Lower lobe of right lung (tissue), 2 donors: ENCODE results near the gene RAB8B. TPM values are rescaled to one million over a fixed set of nuclear protein-coding genes. Genes with fewer than 3 reads are reported as not detected.
A peak's percentile ranks its signal among the peaks of the same experiment; 100 is the strongest.

Experiments
- ATAC-seq, 2 donors: fragments of 200-7000 bp; cut with Tn5 transposase; one replicate each; pipeline ENCODE4 v1.9.1; 2020 to 2022; ENCODE audit warnings: mild to moderate bottlenecking in 2 of 2, moderate library complexity in 2 of 2
- DNase-seq: peaks from one replicate; pipeline ENCODE4 v3.0.0-alpha.2; 2020
- H3K27ac ChIP-seq: fragments of 200-600 bp; one replicate; pipeline ENCODE4 v1.8.0; 2022
- H3K27me3 ChIP-seq: fragments of 200-600 bp; one replicate; pipeline ENCODE4 v1.8.0; 2022; ENCODE audit warnings: low read depth
- H3K36me3 ChIP-seq: fragments of 200-600 bp; one replicate; pipeline ENCODE4 v1.8.0; 2022; ENCODE audit warnings: mild to moderate bottlenecking
- H3K4me1 ChIP-seq: fragments of 200-600 bp; one replicate; pipeline ENCODE4 v1.8.0; 2022
- H3K4me3 ChIP-seq: fragments of 200-600 bp; one replicate; pipeline ENCODE4 v1.8.0; 2022; ENCODE audit warnings: mild to moderate bottlenecking
- H3K9me3 ChIP-seq: fragments of 200-600 bp; one replicate; pipeline ENCODE4 v1.8.0; 2022
- intact Hi-C: fragments of 100-400 bp; cut with DNase I; formaldehyde crosslinking; loops from one replicate; pipeline ENCODE4 v1.11.0; 2022
- total RNA-seq: library from RNA; stranded (reverse); fragmentation: NEBNext Ultra II Directional; extraction: Animal tissue kit (Norgen Biotek cat#: 25700); gene quantifications from one replicate; pipeline ENCODE4 v1.2.1, GENCODE V29; 2021
- TF ChIP-seq, protein P1 (sequence below): fragments of 200-600 bp; IDR thresholded peaks from one replicate; pipeline ENCODE4 v1.8.0; 2022; ENCODE audit warnings: antibody characterized with exemption, mild to moderate bottlenecking
- donor health status: DM: no; HTN: yes; CAD: no; lungs with severe emphysema.

The RAB8B gene
- total RNA-seq, 1 donor from 2014 or later: 72.7 TPM

GRCh38 chr15:63155486-63155885 lies 33.9 kb upstream of the RAB8B start:
- Histone ChIP-seq H3K36me3 (peaks cover 46% of the 10 kb centered on the region), H3K27me3 (no peaks in the 10 kb centered on the region), H3K4me3 (peak overlapping the region; percentile 89), H3K4me1 (peaks cover 24% of the 10 kb centered on the region), H3K27ac (no peak overlapping the region), H3K9me3 (no peaks in the 10 kb centered on the region)
- intact Hi-C loops: no loop called here
- TF ChIP-seq, protein P1, sequence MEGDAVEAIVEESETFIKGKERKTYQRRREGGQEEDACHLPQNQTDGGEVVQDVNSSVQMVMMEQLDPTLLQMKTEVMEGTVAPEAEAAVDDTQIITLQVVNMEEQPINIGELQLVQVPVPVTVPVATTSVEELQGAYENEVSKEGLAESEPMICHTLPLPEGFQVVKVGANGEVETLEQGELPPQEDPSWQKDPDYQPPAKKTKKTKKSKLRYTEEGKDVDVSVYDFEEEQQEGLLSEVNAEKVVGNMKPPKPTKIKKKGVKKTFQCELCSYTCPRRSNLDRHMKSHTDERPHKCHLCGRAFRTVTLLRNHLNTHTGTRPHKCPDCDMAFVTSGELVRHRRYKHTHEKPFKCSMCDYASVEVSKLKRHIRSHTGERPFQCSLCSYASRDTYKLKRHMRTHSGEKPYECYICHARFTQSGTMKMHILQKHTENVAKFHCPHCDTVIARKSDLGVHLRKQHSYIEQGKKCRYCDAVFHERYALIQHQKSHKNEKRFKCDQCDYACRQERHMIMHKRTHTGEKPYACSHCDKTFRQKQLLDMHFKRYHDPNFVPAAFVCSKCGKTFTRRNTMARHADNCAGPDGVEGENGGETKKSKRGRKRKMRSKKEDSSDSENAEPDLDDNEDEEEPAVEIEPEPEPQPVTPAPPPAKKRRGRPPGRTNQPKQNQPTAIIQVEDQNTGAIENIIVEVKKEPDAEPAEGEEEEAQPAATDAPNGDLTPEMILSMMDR: no peak
- DNase-seq (no peak), ATAC-seq (no peak)

DNA sequence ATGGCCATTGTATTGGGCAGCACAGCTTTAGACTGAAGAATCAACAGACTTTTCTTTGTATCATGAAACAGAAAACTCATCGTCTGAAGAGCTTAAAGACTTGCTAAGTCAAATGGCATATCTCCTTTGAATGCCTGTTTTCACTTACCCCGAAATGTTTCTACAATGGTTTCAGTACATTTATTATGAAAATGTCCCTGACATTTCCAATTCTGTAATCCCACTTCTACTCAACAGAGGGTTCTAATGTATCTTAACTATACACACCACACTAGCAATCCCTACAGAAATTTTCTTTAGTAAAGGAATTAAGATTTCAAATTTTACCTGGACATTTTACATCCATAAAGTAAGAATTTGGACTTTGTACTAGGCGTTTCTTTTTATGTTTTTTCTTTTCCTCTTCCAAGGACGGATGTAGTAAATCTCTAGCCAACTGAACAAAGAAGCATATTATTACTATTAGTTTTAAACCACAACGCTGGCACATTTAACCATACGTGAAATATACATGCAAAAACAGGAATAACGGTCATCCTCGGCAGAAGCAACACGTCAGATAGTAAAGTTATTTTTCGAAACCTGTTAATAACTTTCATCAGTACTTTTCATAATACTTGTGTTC lies 33.2 kb upstream of the RAB8B start:
- intact Hi-C loops: no loop called here
- H3K27me3 ChIP-seq: no peaks in the 10 kb centered on the region
- H3K9me3 ChIP-seq: no peaks in the 10 kb centered on the region
- H3K4me3 ChIP-seq: peak overlapping the region; percentile 89
- DNase-seq (no peak), ATAC-seq (no peak)
- H3K4me1 ChIP-seq: peaks cover 23% of the 10 kb centered on the region
- peak overlapping the region; percentile 92 for H3K27ac ChIP-seq
- peaks cover 44% of the 10 kb centered on the region for H3K36me3 ChIP-seq
- TF ChIP-seq, protein P1: no peak

GRCh38 chr15:63156755-63157117 lies 32.7 kb upstream of the RAB8B start:
- no peak for DNase-seq
- H3K27ac ChIP-seq: peak overlapping the region; percentile 92
- H3K27me3 ChIP-seq: no peaks in the 10 kb centered on the region
- H3K36me3 ChIP-seq: peaks cover 39% of the 10 kb centered on the region
- intact Hi-C loops: no loop called here
- no peaks in the 10 kb centered on the region for H3K9me3 ChIP-seq
- peak in 1 of 2 donors; percentile 54 for ATAC-seq
- peaks cover 23% of the 10 kb centered on the region for H3K4me1 ChIP-seq
- peak overlapping the region; percentile 89 for H3K4me3 ChIP-seq
- TF ChIP-seq, protein P1: no peak

DNA sequence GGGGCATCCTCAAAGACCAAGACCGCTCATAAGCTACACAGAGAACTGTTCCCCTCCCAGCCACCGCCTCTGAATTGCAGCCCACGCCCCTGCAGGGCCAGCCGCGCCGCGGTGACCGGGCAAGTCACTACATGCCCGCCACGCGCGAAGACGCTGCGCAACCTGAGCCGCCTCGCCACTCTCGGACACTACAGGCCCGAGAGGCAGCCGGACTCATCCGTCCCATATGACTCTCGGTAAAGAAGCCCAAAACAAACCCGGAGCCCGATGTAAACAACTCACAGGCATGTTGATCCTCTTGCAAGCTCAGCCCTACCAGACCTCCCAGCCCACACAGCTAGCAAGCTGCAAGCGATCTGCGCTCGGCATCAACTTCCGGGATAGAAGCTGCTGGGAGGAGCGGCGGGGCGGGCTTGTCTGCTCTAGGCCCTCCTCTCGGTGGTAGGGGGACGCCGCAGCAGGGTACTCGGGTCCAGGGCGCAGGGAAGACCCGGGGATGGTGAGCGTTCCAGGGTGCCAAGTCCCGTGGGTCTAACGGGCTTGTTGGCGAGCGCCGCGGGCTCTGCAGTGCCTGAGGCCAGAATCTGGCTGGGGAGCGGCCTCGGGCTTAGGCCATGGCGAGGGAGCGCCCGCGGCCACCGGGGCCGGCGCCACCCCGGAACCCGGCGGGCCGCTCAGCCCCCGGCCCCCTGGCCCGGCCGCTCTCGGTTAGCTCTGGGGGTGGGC lies 32.1 kb upstream of the RAB8B start, which contains the start of gene RPS27L:
TSS of gene RPS27L (minus strand) at position 360 of the 726 bp plus-strand sequence. CDS start at position 288, 72 bp downstream.
- DNase-seq: peak; percentile 95
- H3K9me3 ChIP-seq: no peaks in the 10 kb centered on the region
- ATAC-seq: peak; percentile 98 to 99
- intact Hi-C loops: no loop called here
- no peaks in the 10 kb centered on the region for H3K27me3 ChIP-seq
- peaks cover 33% of the 10 kb centered on the region for H3K36me3 ChIP-seq
- peak within 1 kb of the TSS; percentile 92 for H3K27ac ChIP-seq
- TF ChIP-seq, protein P1: no peak
- H3K4me3 ChIP-seq: peak within 1 kb of the TSS; percentile 89
- H3K4me1 ChIP-seq: peaks cover 23% of the 10 kb centered on the region

- ATAC-seq: peak; percentile 66 to 73
- Histone ChIP-seq H3K27ac (peak overlapping the region; percentile 92), H3K9me3 (no peaks in the 10 kb centered on the region), H3K4me3 (peak overlapping the region; percentile 89), H3K27me3 (no peaks in the 10 kb centered on the region), H3K4me1 (peaks cover 23% of the 10 kb centered on the region), H3K36me3 (peaks cover 26% of the 10 kb centered on the region)
- intact Hi-C loops: no loop called here
- DNase-seq: no peak
- TF ChIP-seq, protein P1: peak; percentile 22
Measured at GRCh38 chr15:63157891-63158431, 31.4 kb upstream of the RAB8B start.
